Measurements from ENCODE around the gene SYNJ2. TPM values are rescaled to one million over a fixed set of nuclear protein-coding genes. Genes with fewer than 3 reads are reported as not detected.
A peak's percentile ranks its signal among the peaks of the same experiment; 100 is the strongest.
"Not testable (repeated sequence)": the region's sequence is repeated elsewhere in the genome, so short reads cannot be mapped to it uniquely, and the experiment has no call there.

Gene SYNJ2
- total RNA-seq, 1 donor = 10.2 TPM

GRCh38 chr6:157954150-157955117 is 27.2 kb upstream of the SYNJ2 start:
- DNase-seq (ENCODE audit: low read depth in 2 of 3, low spot score in 2 of 3) = no peak

GRCh38 chr6:157955675-157956074 is 26.0 kb upstream of the SYNJ2 start:
- DNase-seq (ENCODE audit: low read depth in 2 of 3, low spot score in 2 of 3) = no peak

GRCh38 chr6:157956171-157956730 is 25.4 kb upstream of the SYNJ2 start:
- no peak for DNase-seq (ENCODE audit: low read depth in 2 of 3, low spot score in 2 of 3)

GRCh38 chr6:157959451-157960227 is 22.0 kb upstream of the SYNJ2 start:
- no peak for DNase-seq (ENCODE audit: low read depth in 2 of 3, low spot score in 2 of 3)

GRCh38 chr6:157961153-157961831 is 20.4 kb upstream of the SYNJ2 start:
- DNase-seq (ENCODE audit: low read depth in 2 of 3, low spot score in 2 of 3) = no peak

- DNase-seq (ENCODE audit: low read depth in 2 of 3, low spot score in 2 of 3) = no peak
These were observed 19.7 kb upstream of the SYNJ2 start for GRCh38 chr6:157961832-157962575.

- peak in 1 of 3 donors; percentile 22 for DNase-seq (ENCODE audit: low read depth in 2 of 3, low spot score in 2 of 3)
These were observed 18.9 kb upstream of the SYNJ2 start for GRCh38 chr6:157962601-157963302.

GRCh38 chr6:157964100-157964499 is 17.6 kb upstream of the SYNJ2 start:
- no peak for DNase-seq (ENCODE audit: low read depth in 2 of 3, low spot score in 2 of 3)

- no peak for DNase-seq (ENCODE audit: low read depth in 2 of 3, low spot score in 2 of 3)
These were observed 16.3 kb upstream of the SYNJ2 start for GRCh38 chr6:157965387-157965786.

GRCh38 chr6:157966589-157966977 is 15.1 kb upstream of the SYNJ2 start:
- no peak for DNase-seq (ENCODE audit: low read depth in 2 of 3, low spot score in 2 of 3)

GRCh38 chr6:157967020-157967419 is 14.6 kb upstream of the SYNJ2 start:
- DNase-seq (ENCODE audit: low read depth in 2 of 3, low spot score in 2 of 3) = peak in 1 of 3 donors; percentile 33

GRCh38 chr6:157967486-157967885 is 14.2 kb upstream of the SYNJ2 start:
- no peak for DNase-seq (ENCODE audit: low read depth in 2 of 3, low spot score in 2 of 3)

- not testable (repeated sequence) for DNase-seq (ENCODE audit: low read depth in 2 of 3, low spot score in 2 of 3)
These were observed 9.5 kb upstream of the SYNJ2 start for GRCh38 chr6:157972177-157972576.

- no peak for DNase-seq (ENCODE audit: low read depth in 2 of 3, low spot score in 2 of 3)
These were observed 7.2 kb upstream of the SYNJ2 start for GRCh38 chr6:157974341-157974894.

GRCh38 chr6:157974967-157975366 is 6.7 kb upstream of the SYNJ2 start:
- DNase-seq (ENCODE audit: low read depth in 2 of 3, low spot score in 2 of 3) = no peak

- no peak for DNase-seq (ENCODE audit: low read depth in 2 of 3, low spot score in 2 of 3)
These were observed 6.2 kb upstream of the SYNJ2 start for GRCh38 chr6:157975456-157975855.

- no peak for DNase-seq (ENCODE audit: low read depth in 2 of 3, low spot score in 2 of 3)
These were observed 5.1 kb upstream of the SYNJ2 start for GRCh38 chr6:157976345-157977175.

GRCh38 chr6:157977176-157977804 is 4.4 kb upstream of the SYNJ2 start:
- no peak for DNase-seq (ENCODE audit: low read depth in 2 of 3, low spot score in 2 of 3)
